Central memory CD8-positive, alpha-beta T cell (primary cell): Measurements from ENCODE around the gene BPIFB2.
A peak's percentile ranks its signal among the peaks of the same experiment; 100 is the strongest.

Experiments
- ATAC-seq: fragments of 150-1000 bp; cut with Tn5 transposase; replicated peaks from 2 replicates; pipeline ENCODE4 v1.10.0; 2022; ENCODE audit warnings: mild to moderate bottlenecking, moderate FRiP score, moderate number of reproducible peaks; ENCODE audit not compliant: poor library complexity, severe bottlenecking; ENCODE audit errors: extremely low read depth
- DNase-seq, 2 donors: peaks; one replicate each; pipeline ENCODE4 v3.0.0; 2021; ENCODE audit warnings: low spot score in 2 of 2
- H3K27ac Mint-ChIP-seq: one replicate; pipeline ENCODE4 v1.8.0; 2022; ENCODE audit warnings: low read depth, mild to moderate bottlenecking, moderate library complexity, mixed read lengths
- H3K27me3 Mint-ChIP-seq: one replicate; pipeline ENCODE4 v1.8.0; 2022; ENCODE audit warnings: mixed read lengths
- H3K36me3 Mint-ChIP-seq: one replicate; pipeline ENCODE4 v1.8.0; 2022; ENCODE audit warnings: mild to moderate bottlenecking, moderate library complexity, mixed read lengths; ENCODE audit not compliant: insufficient read depth
- H3K4me1 Mint-ChIP-seq: one replicate; pipeline ENCODE4 v1.8.0; 2022; ENCODE audit warnings: mixed read lengths
- H3K4me3 Mint-ChIP-seq: one replicate; pipeline ENCODE4 v1.8.0; 2022; ENCODE audit warnings: mild to moderate bottlenecking, moderate library complexity, mixed read lengths
- H3K9me3 Mint-ChIP-seq: one replicate; pipeline ENCODE4 v1.8.0; 2022; ENCODE audit warnings: mixed read lengths

The BPIFB2 gene

DNA sequence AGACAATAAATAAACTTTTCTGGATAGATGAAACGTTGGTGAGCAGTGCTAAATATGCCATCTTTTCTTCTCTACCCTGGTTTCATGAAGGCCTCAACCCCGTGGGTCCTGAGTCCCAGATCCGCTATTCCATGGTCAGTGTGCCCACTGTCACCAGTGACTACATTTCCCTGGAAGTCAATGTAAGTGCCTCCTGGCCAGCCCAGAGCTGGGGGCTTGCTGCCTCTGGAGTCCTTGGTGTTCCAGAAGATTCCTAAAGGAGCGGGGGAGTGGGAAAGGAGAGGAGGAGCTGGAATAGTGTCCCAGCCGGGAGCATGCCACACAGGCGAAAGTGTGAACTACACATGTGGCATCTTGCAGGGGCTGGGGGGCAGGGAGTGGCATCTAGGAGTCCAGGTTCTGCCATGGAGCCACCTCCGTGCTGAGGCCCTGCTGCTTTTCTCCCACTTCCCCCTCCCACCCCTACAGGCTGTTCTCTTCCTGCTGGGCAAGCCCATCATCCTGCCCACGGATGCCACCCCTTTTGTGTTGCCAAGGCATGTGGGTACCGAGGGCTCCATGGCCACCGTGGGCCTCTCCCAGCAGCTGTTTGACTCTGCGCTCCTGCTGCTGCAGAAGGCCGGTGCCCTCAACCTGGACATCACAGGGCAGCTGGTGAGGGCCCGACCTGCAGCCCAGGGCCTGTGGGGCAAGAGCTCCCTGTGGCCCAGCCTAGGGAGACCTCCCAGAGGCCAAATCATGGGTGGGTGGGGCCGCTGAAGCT, 10.8 kb downstream of the BPIFB2 start:
- DNase-seq (no peak), ATAC-seq (no peak)
- no peak overlapping the region for H3K4me3 Mint-ChIP-seq
- peak overlapping the region; percentile 46 for H3K27ac Mint-ChIP-seq
- no peaks in the 10 kb centered on the region for H3K27me3 Mint-ChIP-seq
- peaks cover 9% of the 10 kb centered on the region for H3K4me1 Mint-ChIP-seq
- H3K36me3 Mint-ChIP-seq, result peaks cover 2% of the 10 kb centered on the region
- H3K9me3 Mint-ChIP-seq, result no peaks in the 10 kb centered on the region

DNA sequence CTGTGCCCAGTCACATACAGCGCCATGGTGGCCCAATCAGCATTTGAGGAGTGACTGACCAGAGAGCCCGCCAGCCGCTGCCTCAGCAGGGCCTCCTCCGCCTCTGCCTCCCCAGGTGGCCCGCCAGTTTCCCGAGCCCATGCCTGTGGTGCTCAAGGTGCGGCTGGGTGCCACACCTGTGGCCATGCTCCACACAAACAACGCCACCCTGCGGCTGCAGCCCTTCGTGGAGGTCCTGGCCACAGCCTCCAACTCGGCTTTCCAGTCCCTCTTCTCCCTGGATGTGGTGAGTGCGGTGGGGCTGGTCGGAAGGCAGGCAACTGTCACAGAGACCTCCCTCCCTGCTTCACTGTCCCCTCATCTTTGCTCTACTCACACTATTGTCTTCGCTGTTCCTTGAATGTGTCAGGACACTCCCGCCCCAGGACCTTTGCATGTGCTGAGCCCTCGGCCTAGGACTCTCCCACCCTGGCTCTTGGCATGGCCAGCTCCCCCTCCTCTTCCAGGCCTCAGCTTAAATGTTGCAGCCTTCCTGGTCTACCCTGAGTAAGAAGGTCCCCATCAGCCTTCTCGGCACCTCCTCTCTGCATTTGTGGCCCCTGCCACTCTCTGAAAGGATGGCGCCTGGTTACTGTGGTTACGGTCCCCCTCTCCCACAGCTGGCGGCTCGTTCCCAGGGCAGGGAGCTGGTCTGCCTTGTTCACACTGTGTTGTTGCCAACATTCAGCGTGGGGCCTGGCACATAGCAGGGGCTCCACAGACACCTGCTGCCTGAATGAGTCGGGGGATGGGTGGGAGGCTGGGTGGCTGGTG, 12.2 kb downstream of the BPIFB2 start:
- no peaks in the 10 kb centered on the region for H3K9me3 Mint-ChIP-seq
- no peak for ATAC-seq
- H3K4me3 Mint-ChIP-seq, result no peak overlapping the region
- H3K27ac Mint-ChIP-seq, result no peak overlapping the region
- H3K27me3 Mint-ChIP-seq, result no peaks in the 10 kb centered on the region
- no peak for DNase-seq
- peaks cover 9% of the 10 kb centered on the region for H3K4me1 Mint-ChIP-seq
- peaks cover 2% of the 10 kb centered on the region for H3K36me3 Mint-ChIP-seq

DNA sequence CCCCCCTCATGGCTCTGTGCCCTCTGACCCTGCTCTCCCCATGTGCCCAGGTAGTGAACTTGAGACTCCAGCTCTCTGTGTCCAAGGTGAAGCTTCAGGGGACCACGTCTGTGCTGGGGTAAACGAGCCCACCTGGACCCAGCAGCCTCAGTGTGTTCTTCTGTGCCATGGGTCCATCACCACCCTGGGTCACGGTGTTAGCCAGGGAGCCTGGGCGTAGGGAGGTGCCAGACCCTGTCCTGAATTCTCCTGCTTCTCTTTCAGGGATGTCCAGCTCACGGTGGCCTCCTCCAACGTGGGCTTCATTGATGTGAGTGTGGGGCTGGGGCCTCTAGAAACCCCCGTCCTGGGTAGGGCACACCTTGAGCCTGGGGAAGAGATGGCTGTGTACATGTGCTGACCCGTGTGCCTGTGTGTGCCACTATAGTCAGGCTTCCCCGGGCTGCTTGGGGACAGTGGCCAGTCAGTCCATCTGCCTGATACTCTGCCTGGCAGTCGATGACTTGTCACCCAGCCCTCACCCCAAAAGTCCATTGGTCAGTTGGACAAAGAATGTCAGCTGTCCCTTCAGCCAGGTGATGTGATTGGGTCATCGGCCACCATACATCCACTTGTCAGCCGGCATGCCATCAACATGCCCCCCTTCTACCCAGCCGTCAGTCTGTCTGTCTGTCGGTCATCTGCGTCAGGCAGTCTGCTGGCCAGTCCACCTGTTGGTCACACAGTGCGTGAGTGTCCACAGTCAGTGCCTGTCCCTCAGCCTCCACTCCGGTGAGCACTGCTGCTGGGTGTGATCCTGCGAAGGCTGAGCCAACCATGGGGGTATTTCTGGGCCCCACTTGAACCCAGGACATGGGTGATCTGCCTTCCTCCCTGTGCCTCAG, 13.0 kb downstream of the BPIFB2 start:
- Mint-ChIP-seq H3K4me3 (no peak overlapping the region), H3K36me3 (peaks cover 2% of the 10 kb centered on the region), H3K9me3 (no peaks in the 10 kb centered on the region), H3K27ac (no peak overlapping the region), H3K27me3 (no peaks in the 10 kb centered on the region), H3K4me1 (peaks cover 9% of the 10 kb centered on the region)
- DNase-seq (no peak), ATAC-seq (no peak)

DNA sequence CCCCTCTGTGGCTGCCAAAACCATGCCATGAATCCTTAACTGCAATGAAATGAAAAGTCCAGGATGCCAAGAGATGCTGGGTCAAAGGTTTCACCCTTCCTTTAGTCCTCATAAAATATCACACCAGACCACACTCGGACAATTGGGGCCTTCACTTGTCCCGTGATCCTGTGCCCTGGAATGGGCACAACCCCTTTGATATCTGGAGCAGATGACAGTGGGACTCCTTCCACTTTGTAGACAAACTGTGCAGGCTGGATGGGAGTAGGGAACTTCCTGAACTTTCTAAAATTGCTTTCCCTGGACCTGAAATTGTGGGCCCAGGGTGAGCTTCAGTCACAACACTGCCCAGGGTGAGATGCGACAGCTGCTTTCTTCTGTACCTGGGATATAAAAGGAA, 14.4 kb downstream of the BPIFB2 start:
- Mint-ChIP-seq H3K27ac (no peak overlapping the region), H3K4me3 (no peak overlapping the region), H3K27me3 (no peaks in the 10 kb centered on the region), H3K36me3 (peaks cover 2% of the 10 kb centered on the region), H3K9me3 (no peaks in the 10 kb centered on the region), H3K4me1 (peaks cover under 1% of the 10 kb centered on the region)
- ATAC-seq, result no peak
- DNase-seq, result no peak

DNA sequence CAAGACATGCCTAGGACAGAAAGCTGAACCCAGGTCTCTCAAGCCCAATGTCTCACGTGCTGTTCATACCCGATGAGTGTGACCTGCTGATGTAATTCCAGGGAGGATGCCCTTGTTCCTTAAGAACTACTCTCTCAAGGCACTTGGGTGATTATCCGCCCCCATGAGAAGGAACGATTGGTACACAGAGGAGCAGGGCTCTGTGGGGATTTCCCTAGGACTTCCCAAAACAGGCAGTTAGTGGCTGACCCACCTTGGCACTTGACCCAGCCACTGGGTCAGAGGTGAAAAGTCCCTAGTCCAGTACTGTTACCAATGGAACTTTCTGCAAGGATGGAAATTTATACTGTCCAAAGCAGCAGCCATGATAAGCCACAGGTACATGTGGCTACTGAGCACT, 14.8 kb downstream of the BPIFB2 start:
- H3K27ac Mint-ChIP-seq, result no peak overlapping the region
- no peak for ATAC-seq
- no peak overlapping the region for H3K4me3 Mint-ChIP-seq
- no peaks in the 10 kb centered on the region for H3K27me3 Mint-ChIP-seq
- no peaks in the 10 kb centered on the region for H3K9me3 Mint-ChIP-seq
- H3K36me3 Mint-ChIP-seq, result peaks cover 2% of the 10 kb centered on the region
- no peak for DNase-seq
- no peaks in the 10 kb centered on the region for H3K4me1 Mint-ChIP-seq

DNA sequence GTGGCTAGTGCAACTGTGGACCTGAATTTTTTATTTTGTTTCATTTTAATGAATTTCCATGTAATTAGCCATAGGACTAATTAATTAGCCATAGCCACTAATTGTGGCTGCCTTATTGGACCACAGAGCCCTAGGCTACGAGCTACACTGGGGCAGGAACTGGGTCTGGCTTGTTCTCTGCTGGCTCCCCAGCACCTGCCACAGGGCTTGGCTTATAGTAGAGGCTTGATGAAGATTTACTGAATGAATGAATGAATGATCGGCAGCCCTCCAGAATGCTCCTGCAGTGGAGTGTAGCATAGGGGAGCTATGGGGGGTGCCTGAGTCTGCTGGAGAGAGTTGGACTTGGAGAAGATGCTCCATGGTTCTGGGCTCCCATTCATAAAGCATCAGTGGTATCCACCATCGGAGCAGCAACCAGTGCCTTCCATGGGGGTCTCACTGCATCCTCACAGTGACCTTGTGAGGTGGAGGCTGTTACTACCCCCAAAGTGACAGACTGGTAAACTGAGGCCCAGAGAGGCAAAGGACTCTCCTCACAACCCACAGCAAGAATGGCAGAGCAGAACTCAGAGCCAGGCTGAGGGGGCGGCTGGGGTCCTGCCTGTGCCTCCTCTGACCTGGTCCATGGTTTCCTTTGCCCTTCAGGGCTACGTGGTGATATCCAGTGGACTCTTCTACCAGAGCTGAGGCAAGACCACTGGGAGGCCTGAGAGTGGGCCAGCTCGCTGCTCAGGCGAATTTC, 15.4 kb downstream of the BPIFB2 start:
- H3K27ac Mint-ChIP-seq, result no peak overlapping the region

DNA sequence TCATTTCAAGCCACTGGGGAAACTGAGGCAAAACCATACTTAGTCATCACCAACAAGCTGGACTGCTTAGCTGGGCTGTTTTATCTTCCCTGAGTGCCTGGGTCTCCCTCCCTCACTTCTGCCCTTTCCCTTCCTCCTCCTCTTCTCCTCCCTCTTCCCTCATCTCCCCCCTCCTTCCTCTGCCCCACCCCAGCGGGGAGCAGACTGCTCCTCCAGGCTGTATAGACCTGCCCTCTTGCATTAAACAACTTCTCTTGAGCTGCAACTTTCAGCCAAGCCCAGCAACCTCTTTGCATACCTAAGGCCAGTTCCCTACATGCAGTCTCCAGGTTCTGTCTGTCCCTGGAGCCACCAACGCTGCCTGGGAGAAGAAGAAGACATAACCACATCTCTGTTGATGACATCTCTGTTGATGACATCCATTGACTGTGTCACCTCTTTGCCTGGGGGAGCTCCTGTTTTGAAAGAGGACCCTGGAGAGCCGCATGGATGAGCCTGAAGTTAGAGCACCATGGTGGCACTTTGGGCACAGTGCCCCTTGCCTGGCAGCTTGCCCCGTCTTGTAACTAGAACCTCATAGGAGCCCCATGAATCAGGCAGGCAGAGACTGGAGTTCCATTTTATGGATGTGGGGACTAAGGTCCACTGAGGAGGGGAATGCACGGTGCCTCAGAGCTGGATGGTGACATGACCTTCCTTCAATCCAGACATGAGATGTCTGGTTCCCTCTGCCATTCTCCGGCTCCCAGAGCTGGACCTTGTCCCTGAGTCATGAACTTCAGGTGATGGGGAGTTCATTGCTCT, 16.1 kb downstream of the BPIFB2 start:
- H3K9me3 Mint-ChIP-seq, result no peaks in the 10 kb centered on the region
- H3K27ac Mint-ChIP-seq, result no peak overlapping the region
- H3K36me3 Mint-ChIP-seq, result peaks cover 1% of the 10 kb centered on the region
- no peak overlapping the region for H3K4me3 Mint-ChIP-seq
- ATAC-seq, result no peak
- no peaks in the 10 kb centered on the region for H3K27me3 Mint-ChIP-seq
- no peak for DNase-seq
- H3K4me1 Mint-ChIP-seq, result no peaks in the 10 kb centered on the region

More for the DNA sequence above, 15.4 kb downstream of the BPIFB2 start:
- Mint-ChIP-seq H3K4me3 (no peak overlapping the region), H3K27me3 (no peaks in the 10 kb centered on the region), H3K4me1 (no peaks in the 10 kb centered on the region), H3K36me3 (peaks cover 2% of the 10 kb centered on the region), H3K9me3 (no peaks in the 10 kb centered on the region)
- DNase-seq, result no peak
- no peak for ATAC-seq

DNA sequence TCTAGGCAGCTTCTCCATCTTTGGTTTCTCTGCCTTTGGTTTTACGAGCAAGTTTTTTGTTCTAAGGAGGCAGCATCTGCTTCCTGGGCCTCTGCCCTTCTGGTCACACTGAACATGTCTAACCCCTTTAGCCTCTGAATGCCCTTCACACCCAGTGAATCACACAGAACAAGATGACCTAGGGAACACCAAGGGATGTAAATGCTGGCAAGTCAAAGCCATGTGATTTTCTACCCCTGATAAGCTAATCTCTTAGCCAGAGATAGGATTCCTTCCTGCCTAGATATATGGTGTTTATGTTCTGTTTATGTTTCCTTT, 16.7 kb downstream of the BPIFB2 start:
- DNase-seq (no peak), ATAC-seq (no peak)
- Mint-ChIP-seq H3K27ac (no peak overlapping the region), H3K27me3 (no peaks in the 10 kb centered on the region), H3K36me3 (no peaks in the 10 kb centered on the region), H3K4me3 (no peak overlapping the region), H3K9me3 (no peaks in the 10 kb centered on the region), H3K4me1 (no peaks in the 10 kb centered on the region)

DNA sequence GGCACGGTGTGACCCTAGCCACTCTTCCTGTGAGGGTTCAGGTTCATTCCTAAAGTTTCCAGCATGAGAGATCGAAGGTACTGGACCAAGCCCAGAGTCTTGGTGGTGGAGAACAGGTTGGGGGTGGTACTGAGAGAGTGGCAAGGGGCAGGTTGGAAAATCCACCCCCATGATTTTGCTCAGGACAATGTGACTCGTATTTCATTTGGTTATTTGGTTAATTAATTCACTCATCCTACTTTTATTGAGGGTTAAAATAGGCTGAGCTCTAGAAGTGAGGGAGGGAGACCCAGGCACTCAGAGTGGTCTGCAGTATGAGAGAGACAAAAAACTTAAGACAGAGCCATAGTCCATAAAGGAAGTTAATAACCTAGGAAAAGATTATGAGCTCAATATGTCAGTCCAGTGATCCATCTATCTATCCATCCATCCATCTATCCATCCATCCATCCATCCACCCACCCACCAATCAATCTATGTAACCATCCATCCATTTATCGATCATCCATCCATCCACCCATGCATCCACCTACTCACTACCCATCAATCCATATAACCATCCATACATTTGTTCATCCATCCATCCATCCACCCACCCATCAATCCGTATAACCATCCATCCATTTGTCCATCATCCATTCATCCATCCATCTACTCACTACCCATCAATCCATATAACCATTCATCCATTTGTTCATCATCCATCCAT, 17.3 kb downstream of the BPIFB2 start:
- DNase-seq, result no peak
- Mint-ChIP-seq H3K4me3 (no peak overlapping the region), H3K27ac (no peak overlapping the region), H3K27me3 (no peaks in the 10 kb centered on the region), H3K4me1 (no peaks in the 10 kb centered on the region), H3K36me3 (no peaks in the 10 kb centered on the region), H3K9me3 (no peaks in the 10 kb centered on the region)
- no peak for ATAC-seq

DNA sequence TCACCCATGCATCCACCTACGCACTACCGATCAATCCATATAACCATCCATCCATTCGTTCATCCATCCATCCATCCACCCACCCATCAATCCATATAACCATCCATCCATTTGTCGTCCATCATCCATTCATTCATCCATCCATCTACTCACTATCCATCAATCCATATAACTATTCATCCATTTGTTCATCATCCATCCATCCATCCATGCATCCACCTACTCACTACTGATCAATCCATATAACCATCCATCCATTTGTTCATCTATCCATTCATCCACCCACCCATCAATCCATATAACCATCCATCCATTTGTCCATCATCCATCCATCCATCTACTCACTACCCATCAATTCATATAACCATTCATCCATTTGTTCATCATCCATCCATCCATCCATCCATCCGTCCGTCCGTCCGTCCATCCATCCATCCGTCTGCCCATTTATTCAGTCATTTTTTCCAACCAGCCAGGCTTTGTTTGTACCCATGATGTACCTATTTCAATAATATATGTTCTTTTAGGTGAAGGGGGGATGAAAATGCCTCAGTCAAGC, 17.9 kb downstream of the BPIFB2 start:
- Mint-ChIP-seq H3K36me3 (no peaks in the 10 kb centered on the region), H3K27me3 (no peaks in the 10 kb centered on the region), H3K4me1 (no peaks in the 10 kb centered on the region), H3K27ac (no peak overlapping the region), H3K4me3 (no peak overlapping the region), H3K9me3 (no peaks in the 10 kb centered on the region)
- DNase-seq (no peak), ATAC-seq (no peak)
